ENCODE measurements around the gene CD22. TPM values are rescaled to one million over a fixed set of nuclear protein-coding genes. Genes with fewer than 3 reads are reported as not detected.

Gene CD22
- total and polyA plus RNA-seq, 4 donors: 0.15 to 4.1 (median 1.3) TPM

- Histone ChIP-seq H3K9ac (ENCODE audit: low read depth in 1 of 2, low read length in 2 of 2) (no peak overlapping the region), H3K4me1 (ENCODE audit: control insufficient read depth in 4 of 4, insufficient read depth in 4 of 4, low read length in 3 of 4) (peaks cover 0 to 6% (median 2%) of the 10 kb centered on the region in 4 donors), H3K27ac (ENCODE audit: low read depth in 1 of 2, low read length in 2 of 2) (no peak overlapping the region), H3K27me3 (ENCODE audit: control insufficient read depth in 4 of 4, insufficient read depth in 4 of 4, low read length in 3 of 4) (no peaks in the 10 kb centered on the region), H3K36me3 (ENCODE audit: control insufficient read depth in 4 of 4, insufficient read depth in 3 of 4, low read depth in 1 of 4, low read length in 3 of 4) (no peaks in the 10 kb centered on the region), H3K4me3 (ENCODE audit: low read depth in 1 of 3, low read length in 3 of 3) (no peak overlapping the region), H3K9me3 (ENCODE audit: control insufficient read depth in 4 of 4, low read length in 3 of 4) (no peaks in the 10 kb centered on the region)
- DNase-seq (ENCODE audit: low spot score): no peak
- 92% methylated on average over 10 of the region's 10 CpGs for WGBS
- no peak for TF ChIP-seq RXRA (IDR thresholded peaks at IDR 0.05)
These were observed 18.0 kb upstream of the CD22 start for GRCh38 chr19:35310811-35311465.

GRCh38 chr19:35311901-35312665 is 16.9 kb upstream of the CD22 start:
- TF ChIP-seq MAX (IDR thresholded peaks at IDR 0.05): no peak
- TF ChIP-seq FOXA2 (IDR thresholded peaks at IDR 0.05): no peak
- TF ChIP-seq HNF4G (IDR thresholded peaks at IDR 0.05): no peak
- no peak for TF ChIP-seq CTCF (IDR thresholded peaks at IDR 0.05; ENCODE audit: low read depth, low read length, missing input control)
- no peak for TF ChIP-seq EGR1 (IDR thresholded peaks at IDR 0.05; ENCODE audit: low read depth in 2 of 2)
- TF ChIP-seq GABPA (IDR thresholded peaks at IDR 0.05 in 1 of 2, conservative IDR thresholded peaks at IDR 0.05 in 1 of 2): no peak
- no peak for TF ChIP-seq HNF4A (conservative IDR thresholded peaks at IDR 0.05)
- no peak for TF ChIP-seq YY1 (IDR thresholded peaks at IDR 0.05)
- TF ChIP-seq NR2F2 (IDR thresholded peaks at IDR 0.05): no peak
- TF ChIP-seq REST (IDR thresholded peaks at IDR 0.05): no peak
- no peak for TF ChIP-seq RAD21 (IDR thresholded peaks at IDR 0.05)
- no peak for TF ChIP-seq RXRA (IDR thresholded peaks at IDR 0.05)
- no peak for TF ChIP-seq JUND (IDR thresholded peaks at IDR 0.05)
- TF ChIP-seq ZBTB33 (IDR thresholded peaks at IDR 0.05): no peak
- no peak for TF ChIP-seq ATF3 (IDR thresholded peaks at IDR 0.05)
- TF ChIP-seq FOXA1 (IDR thresholded peaks at IDR 0.05): no peak
- TF ChIP-seq SP1 (IDR thresholded peaks at IDR 0.05): no peak
- TF ChIP-seq TAF1 (conservative IDR thresholded peaks at IDR 0.05): no peak
- Histone ChIP-seq H3K27ac (ENCODE audit: low read depth in 1 of 2, low read length in 2 of 2) (no peak overlapping the region), H3K9me3 (ENCODE audit: control insufficient read depth in 4 of 4, low read length in 3 of 4) (no peaks in the 10 kb centered on the region), H3K4me1 (ENCODE audit: control insufficient read depth in 4 of 4, insufficient read depth in 4 of 4, low read length in 3 of 4) (peaks cover 0 to 4% (median under 1%) of the 10 kb centered on the region in 4 donors), H3K4me3 (ENCODE audit: low read depth in 1 of 3, low read length in 3 of 3) (no peak overlapping the region), H3K27me3 (ENCODE audit: control insufficient read depth in 4 of 4, insufficient read depth in 4 of 4, low read length in 3 of 4) (no peaks in the 10 kb centered on the region), H3K36me3 (ENCODE audit: control insufficient read depth in 4 of 4, insufficient read depth in 3 of 4, low read depth in 1 of 4, low read length in 3 of 4) (no peaks in the 10 kb centered on the region), H3K9ac (ENCODE audit: low read depth in 1 of 2, low read length in 2 of 2) (no peak overlapping the region)
- no peak for DNase-seq (ENCODE audit: low spot score)
- WGBS: 92% methylated on average over 21 of the region's 21 CpGs
